Muscle of arm (tissue), 12 donors: Measurements from ENCODE around the gene SLC25A41. TPM values are rescaled to one million over a fixed set of nuclear protein-coding genes. Genes with fewer than 3 reads are reported as not detected.
"Not testable (repeated sequence)": the region's sequence is repeated elsewhere in the genome, so short reads cannot be mapped to it uniquely, and the experiment has no call there.

Source experiments
- DNase-seq: peaks from one replicate; pipeline ENCODE4 v3.0.0-alpha.2; 2013
- polyA plus RNA-seq, 12 donors: library from polyadenylated mRNA; unstranded; fragments of 120-200 nt; gene quantifications; one replicate each; pipeline ENCODE4 v1.2.1, GENCODE V29; 2013; ENCODE audit not compliant: insufficient read length in 12 of 12

The SLC25A41 gene
- polyA plus RNA-seq, 12 donors, result 0.24 to 1.7 (median 0.48) TPM; not detected in 3

GRCh38 chr19:6428692-6429418, 4.7 kb downstream of the SLC25A41 start:
- not testable (repeated sequence) for DNase-seq

GRCh38 chr19:6427131-6427530, 6.4 kb downstream of the SLC25A41 start:
- DNase-seq, result no peak

GRCh38 chr19:6425732-6426620, 7.6 kb downstream of the SLC25A41 start:
- DNase-seq, result peak; percentile 16

GRCh38 chr19:6424939-6425731, 8.4 kb downstream of the SLC25A41 start:
- DNase-seq, result peak; percentile 100

GRCh38 chr19:6424195-6424938, 9.2 kb downstream of the SLC25A41 start, which contains the start of gene KHSRP:
Gene KHSRP, minus strand, starts transcription at chr19:6424811. Its CDS starts 110 bp downstream, at chr19:6424701.
- peak; percentile 18 for DNase-seq

- peak; percentile 21 for DNase-seq
Measured at GRCh38 chr19:6423499-6424194, 9.9 kb downstream of the SLC25A41 start.

GRCh38 chr19:6421075-6422014, 12.2 kb downstream of the SLC25A41 start:
- no peak for DNase-seq

GRCh38 chr19:6418562-6418932, 15.0 kb downstream of the SLC25A41 start:
- no peak for DNase-seq

GRCh38 chr19:6417713-6418561, 15.6 kb downstream of the SLC25A41 start:
- DNase-seq, result no peak

GRCh38 chr19:6416658-6417405, 16.7 kb downstream of the SLC25A41 start:
- DNase-seq, result no peak

GRCh38 chr19:6415591-6416190, 17.9 kb downstream of the SLC25A41 start:
- DNase-seq, result no peak

- DNase-seq, result no peak
Measured at GRCh38 chr19:6414793-6415590, 18.6 kb downstream of the SLC25A41 start.

- no peak for DNase-seq
Measured at GRCh38 chr19:6413721-6414643, 19.6 kb downstream of the SLC25A41 start.

- no peak for DNase-seq
Measured at GRCh38 chr19:6413291-6413690, 20.3 kb downstream of the SLC25A41 start.

GRCh38 chr19:6412447-6413091, 21.0 kb downstream of the SLC25A41 start:
- DNase-seq, result no peak
